ENCODE data around the gene ATP6V0E2. TPM values are rescaled to one million over a fixed set of nuclear protein-coding genes. Genes with fewer than 3 reads are reported as not detected.

ATP6V0E2 gene
- total RNA-seq, 4 donors from 2014 or later, result 15.2 to 41.1 (median 26.8) TPM

- H3K9me3 ChIP-seq, result no peaks in the 10 kb centered on the region
- no peak overlapping the region for H3K4me3 ChIP-seq
- no peaks in the 10 kb centered on the region for H3K27me3 ChIP-seq
- H3K4me1 ChIP-seq, result peaks cover 4% of the 10 kb centered on the region
- no peak for DNase-seq (ENCODE audit: low spot score in 2 of 2)
- peaks cover 37% of the 10 kb centered on the region for H3K36me3 ChIP-seq
- H3K27ac ChIP-seq, result no peak overlapping the region
- WGBS, result 49% methylated on average over 6 of the region's 6 CpGs
- TF ChIP-seq, protein P1, sequence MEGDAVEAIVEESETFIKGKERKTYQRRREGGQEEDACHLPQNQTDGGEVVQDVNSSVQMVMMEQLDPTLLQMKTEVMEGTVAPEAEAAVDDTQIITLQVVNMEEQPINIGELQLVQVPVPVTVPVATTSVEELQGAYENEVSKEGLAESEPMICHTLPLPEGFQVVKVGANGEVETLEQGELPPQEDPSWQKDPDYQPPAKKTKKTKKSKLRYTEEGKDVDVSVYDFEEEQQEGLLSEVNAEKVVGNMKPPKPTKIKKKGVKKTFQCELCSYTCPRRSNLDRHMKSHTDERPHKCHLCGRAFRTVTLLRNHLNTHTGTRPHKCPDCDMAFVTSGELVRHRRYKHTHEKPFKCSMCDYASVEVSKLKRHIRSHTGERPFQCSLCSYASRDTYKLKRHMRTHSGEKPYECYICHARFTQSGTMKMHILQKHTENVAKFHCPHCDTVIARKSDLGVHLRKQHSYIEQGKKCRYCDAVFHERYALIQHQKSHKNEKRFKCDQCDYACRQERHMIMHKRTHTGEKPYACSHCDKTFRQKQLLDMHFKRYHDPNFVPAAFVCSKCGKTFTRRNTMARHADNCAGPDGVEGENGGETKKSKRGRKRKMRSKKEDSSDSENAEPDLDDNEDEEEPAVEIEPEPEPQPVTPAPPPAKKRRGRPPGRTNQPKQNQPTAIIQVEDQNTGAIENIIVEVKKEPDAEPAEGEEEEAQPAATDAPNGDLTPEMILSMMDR (IDR thresholded peaks at IDR 0.05), result no peak
- no peak for TF ChIP-seq EP300 (IDR thresholded peaks at IDR 0.05)
- no peak for TF ChIP-seq POLR2AphosphoS5 (IDR thresholded peaks at IDR 0.05)
- TF ChIP-seq POLR2A (IDR thresholded peaks at IDR 0.05), result no peak
Measured at GRCh38 chr7:149844445-149844844, 29.3 kb upstream of the ATP6V0E2 start.

GRCh38 chr7:149845257-149845980 is 28.4 kb upstream of the ATP6V0E2 start:
- Histone ChIP-seq H3K27me3 (no peaks in the 10 kb centered on the region), H3K27ac (no peak overlapping the region), H3K4me3 (no peak overlapping the region), H3K36me3 (peaks cover 46% of the 10 kb centered on the region), H3K9me3 (no peaks in the 10 kb centered on the region), H3K4me1 (no peaks in the 10 kb centered on the region)
- TF ChIP-seq POLR2AphosphoS5 (IDR thresholded peaks at IDR 0.05), result no peak
- TF ChIP-seq EP300 (IDR thresholded peaks at IDR 0.05), result no peak
- no peak for TF ChIP-seq POLR2A (IDR thresholded peaks at IDR 0.05)
- TF ChIP-seq, protein P1 (IDR thresholded peaks at IDR 0.05), result no peak
- DNase-seq (ENCODE audit: low spot score in 2 of 2), result no peak
- 69% methylated on average over 5 of the region's 5 CpGs for WGBS

- no peak overlapping the region for H3K27ac ChIP-seq
- no peaks in the 10 kb centered on the region for H3K9me3 ChIP-seq
- 81% methylated on average over 9 of the region's 9 CpGs for WGBS
- no peaks in the 10 kb centered on the region for H3K27me3 ChIP-seq
- peaks cover 46% of the 10 kb centered on the region for H3K36me3 ChIP-seq
- peak in 1 of 2 donors; percentile 46 for DNase-seq (ENCODE audit: low spot score in 2 of 2)
- H3K4me3 ChIP-seq, result no peak overlapping the region
- H3K4me1 ChIP-seq, result no peaks in the 10 kb centered on the region
- no peak for TF ChIP-seq POLR2AphosphoS5 (IDR thresholded peaks at IDR 0.05)
- TF ChIP-seq, protein P1 (IDR thresholded peaks at IDR 0.05), result no peak
- no peak for TF ChIP-seq EP300 (IDR thresholded peaks at IDR 0.05)
- no peak for TF ChIP-seq POLR2A (IDR thresholded peaks at IDR 0.05)
Measured at GRCh38 chr7:149846021-149846420, 27.7 kb upstream of the ATP6V0E2 start.

DNA sequence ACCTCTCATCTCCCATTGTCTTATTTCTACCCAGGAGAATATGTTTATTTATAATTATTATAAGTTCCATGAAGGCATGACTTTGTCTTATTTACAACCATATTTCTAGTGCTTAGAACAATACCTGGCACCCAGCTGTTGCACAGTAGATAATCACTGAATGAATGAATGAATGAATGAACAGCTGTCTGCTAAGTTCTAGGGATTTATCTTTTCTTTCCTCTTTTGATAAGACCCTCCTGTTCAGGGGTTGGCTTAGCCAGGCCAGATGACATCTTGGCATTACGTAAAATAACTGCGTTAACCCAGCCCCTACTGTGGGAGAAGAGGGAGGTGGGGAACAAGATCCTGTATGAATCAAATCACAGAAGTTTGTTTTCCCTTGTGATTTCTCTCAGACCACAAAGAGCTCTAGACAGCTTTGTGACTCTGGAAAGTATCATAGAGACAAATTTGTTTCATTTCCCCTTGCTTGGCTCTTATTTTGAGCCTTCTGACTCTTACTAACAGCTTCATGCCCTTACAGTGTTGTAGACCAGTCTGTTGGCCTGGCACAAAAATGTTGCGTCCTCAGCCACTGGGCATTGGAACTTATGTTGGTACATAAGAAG is 27.2 kb upstream of the ATP6V0E2 start:
- no peaks in the 10 kb centered on the region for H3K9me3 ChIP-seq
- no peaks in the 10 kb centered on the region for H3K27me3 ChIP-seq
- peaks cover 46% of the 10 kb centered on the region for H3K36me3 ChIP-seq
- TF ChIP-seq POLR2A (IDR thresholded peaks at IDR 0.05) (no peak), POLR2AphosphoS5 (IDR thresholded peaks at IDR 0.05) (no peak), EP300 (IDR thresholded peaks at IDR 0.05) (no peak)
- TF ChIP-seq, protein P1 (IDR thresholded peaks at IDR 0.05), result no peak
- H3K4me1 ChIP-seq, result no peaks in the 10 kb centered on the region
- H3K4me3 ChIP-seq, result no peak overlapping the region
- DNase-seq (ENCODE audit: low spot score in 2 of 2), result no peak
- H3K27ac ChIP-seq, result no peak overlapping the region
- WGBS, result 96% methylated on average over 3 of the region's 3 CpGs

DNA sequence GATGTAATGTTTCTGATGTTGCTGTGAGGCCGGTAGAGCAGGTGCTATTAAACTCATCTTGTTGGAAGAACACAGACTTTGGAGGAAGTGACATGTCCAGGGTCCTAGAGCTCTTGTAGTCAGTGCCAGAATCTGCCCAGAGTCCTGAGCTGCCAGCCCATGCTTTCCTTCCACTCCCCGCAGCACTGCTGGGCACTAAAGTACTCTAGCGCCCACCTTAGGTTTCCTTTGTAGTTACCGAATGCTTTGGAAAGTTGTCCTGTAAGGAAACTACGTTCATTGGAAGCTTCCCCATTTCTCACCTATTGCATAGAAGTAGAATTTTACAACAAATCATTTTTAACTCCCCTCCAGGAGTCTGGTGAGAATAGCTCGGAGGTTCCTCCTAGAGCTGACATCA is 24.6 kb upstream of the ATP6V0E2 start:
- 93% methylated on average over 6 of the region's 6 CpGs for WGBS
- Histone ChIP-seq H3K4me3 (no peak overlapping the region), H3K4me1 (peaks cover under 1% of the 10 kb centered on the region), H3K9me3 (no peaks in the 10 kb centered on the region), H3K36me3 (peaks cover 50% of the 10 kb centered on the region), H3K27ac (no peak overlapping the region), H3K27me3 (no peaks in the 10 kb centered on the region)
- TF ChIP-seq POLR2AphosphoS5 (IDR thresholded peaks at IDR 0.05) (no peak), POLR2A (IDR thresholded peaks at IDR 0.05) (no peak), EP300 (IDR thresholded peaks at IDR 0.05) (no peak)
- TF ChIP-seq, protein P1 (IDR thresholded peaks at IDR 0.05), result no peak
- DNase-seq (ENCODE audit: low spot score in 2 of 2), result no peak
